ENCODE measurements around the gene USP48. TPM values are rescaled to one million over a fixed set of nuclear protein-coding genes. Genes with fewer than 3 reads are reported as not detected.
"Not testable (repeated sequence)": the region's sequence is repeated elsewhere in the genome, so short reads cannot be mapped to it uniquely, and the experiment has no call there.

Gene USP48
- total RNA-seq, 1 experiment from 2014 or later: 34.2 TPM

DNA sequence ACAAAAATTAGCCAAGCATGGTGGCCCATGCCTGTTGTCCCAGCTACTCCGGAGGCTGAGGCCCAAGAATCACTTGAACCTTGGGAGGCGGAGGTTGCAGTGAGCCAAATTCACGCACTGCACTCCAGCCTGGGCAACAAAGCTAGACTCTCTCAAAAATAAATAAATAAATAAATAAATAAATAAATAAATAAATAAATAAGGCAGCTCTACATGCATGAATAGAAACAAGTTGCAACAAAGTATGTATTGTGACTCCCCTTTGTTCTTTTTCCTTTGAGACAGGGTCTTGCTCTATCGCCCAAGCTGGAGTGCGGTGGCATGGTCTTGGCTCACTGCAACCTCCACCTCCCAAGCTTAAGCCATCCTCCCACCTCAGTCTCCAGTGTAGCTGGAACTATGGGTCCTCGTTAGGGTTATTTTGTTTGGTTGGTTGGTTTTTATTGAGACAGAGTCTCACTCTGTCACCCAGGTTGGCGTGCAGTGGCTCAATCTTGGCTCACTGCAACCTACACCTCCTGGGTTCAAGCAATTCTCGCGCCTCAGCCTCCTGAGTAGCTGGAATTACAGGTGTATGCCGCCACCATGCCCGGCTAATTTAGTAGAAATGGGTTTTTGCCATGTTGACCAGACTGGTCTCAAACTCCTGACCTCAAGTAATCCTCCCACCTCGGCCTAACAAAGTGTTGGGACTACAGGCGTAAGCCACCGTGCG is 8.0 kb downstream of the USP48 start:
- DNase-seq (ENCODE audit: low read depth): no peak

DNA sequence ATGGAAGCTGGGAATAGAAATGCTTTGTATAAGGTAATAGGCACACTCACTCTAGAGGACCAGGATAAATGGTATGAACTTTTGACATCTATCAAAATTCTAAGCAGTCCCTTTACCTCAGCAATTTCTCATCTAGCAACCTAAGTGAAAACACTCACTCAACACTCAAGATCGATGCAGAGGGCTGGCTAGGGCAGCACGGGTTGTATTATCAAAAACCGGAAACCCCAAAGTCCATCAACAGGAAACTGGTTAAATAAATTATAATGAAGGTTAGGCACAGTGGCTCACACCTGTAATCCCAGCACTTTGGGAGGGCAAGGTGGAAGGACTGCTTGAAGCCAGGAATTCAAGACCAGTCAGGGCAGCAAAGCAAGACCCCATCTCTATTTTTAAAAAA is 9.4 kb downstream of the USP48 start:
- DNase-seq (ENCODE audit: low read depth): no peak

DNA sequence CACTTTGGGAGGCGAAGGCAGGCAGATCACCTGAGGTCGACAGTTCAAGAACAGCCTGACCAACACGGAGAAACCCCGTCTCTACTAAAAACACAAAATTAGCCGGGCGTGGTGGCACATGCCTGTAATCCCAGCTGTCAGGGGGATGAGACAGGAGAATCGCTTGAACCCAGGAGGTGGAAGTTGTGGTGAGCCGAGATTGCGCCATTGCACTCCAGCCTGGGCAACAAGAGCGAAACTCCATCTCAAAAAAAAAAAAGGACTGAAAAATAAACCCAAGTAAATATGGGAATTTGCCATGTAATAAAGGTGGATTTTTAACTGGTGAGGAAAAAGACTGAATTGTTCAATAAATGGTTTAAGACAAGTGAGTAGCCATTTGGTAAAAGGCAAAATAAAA is 11.3 kb downstream of the USP48 start:
- not testable (repeated sequence) for DNase-seq (ENCODE audit: low read depth)

DNA sequence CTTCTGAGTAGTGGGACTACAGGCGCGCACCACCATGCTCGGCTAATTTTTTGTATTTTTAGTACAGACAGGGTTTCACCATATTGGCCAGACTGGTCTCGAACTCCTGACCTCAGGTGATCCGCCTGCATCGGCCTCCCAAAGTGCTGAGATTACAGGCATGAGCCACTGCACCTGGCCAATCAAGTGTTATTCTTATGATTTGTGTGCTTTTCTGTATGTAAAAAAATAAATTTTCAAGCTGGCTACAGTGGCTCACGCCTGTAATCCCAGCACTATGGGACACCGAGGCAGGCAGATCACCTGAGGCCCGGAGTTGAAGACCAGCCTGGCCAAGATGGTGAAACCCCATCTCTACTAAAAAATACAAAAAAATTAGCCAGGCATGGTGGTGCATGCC is 12.3 kb downstream of the USP48 start:
- DNase-seq (ENCODE audit: low read depth): not testable (repeated sequence)

DNA sequence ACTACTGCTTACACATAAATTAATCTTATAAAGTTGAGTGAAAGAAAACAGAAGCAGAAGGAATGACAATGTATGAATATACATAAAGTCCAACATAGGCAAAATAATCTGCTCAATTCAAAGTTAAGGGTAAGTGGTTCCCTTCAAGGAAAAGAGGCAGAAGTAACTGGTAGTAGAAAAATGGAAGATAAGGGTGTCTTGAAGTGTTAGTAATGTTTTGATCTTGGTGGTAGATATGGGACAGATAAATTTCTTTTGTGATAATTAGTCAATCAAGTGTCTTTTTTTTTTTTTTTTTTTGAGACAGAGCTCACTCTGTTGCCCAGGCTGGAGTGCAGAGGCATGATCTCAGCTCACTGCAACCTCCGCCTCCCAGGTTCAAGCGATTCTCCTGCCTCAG is 12.7 kb downstream of the USP48 start:
- no peak for DNase-seq (ENCODE audit: low read depth)

DNA sequence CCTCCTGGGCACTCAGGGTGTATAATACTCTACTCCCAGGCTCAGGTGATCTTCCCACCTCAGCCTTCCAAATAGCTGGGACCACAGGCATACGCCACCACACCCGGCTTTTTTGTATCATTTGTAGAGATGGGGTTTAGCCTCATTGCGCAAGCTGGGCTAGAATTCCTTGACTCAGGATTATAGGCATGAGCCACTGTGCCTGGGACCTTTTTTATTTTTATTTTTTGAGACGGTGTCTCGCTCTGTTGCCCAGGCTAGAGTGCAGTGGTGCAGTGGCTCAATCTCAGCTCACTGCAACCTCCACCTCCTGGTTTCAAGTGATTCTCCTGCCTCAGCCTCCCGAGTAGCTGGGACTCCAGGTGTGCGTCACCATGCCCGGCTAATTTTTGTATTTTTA is 15.8 kb downstream of the USP48 start:
- DNase-seq (ENCODE audit: low read depth): not testable (repeated sequence)

DNA sequence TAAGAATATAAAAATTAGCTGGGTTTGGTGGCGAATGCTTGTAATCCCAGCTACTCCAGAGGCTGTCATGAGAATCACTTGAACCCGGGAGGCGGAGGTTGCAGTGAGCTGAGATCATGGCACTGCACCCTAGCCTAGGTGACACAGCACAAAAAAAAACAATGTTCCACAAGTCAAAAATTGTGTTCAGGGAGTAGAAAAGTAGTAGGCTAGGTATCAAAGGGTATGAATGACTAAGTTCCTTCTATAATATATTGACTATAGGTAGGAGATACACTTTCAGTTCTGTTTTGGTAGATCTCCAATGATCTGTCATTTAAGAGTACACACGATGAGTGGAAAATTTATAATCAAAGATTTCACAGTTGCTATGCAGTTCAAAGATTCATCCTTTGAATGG is 16.7 kb downstream of the USP48 start:
- no peak for DNase-seq (ENCODE audit: low read depth)

DNA sequence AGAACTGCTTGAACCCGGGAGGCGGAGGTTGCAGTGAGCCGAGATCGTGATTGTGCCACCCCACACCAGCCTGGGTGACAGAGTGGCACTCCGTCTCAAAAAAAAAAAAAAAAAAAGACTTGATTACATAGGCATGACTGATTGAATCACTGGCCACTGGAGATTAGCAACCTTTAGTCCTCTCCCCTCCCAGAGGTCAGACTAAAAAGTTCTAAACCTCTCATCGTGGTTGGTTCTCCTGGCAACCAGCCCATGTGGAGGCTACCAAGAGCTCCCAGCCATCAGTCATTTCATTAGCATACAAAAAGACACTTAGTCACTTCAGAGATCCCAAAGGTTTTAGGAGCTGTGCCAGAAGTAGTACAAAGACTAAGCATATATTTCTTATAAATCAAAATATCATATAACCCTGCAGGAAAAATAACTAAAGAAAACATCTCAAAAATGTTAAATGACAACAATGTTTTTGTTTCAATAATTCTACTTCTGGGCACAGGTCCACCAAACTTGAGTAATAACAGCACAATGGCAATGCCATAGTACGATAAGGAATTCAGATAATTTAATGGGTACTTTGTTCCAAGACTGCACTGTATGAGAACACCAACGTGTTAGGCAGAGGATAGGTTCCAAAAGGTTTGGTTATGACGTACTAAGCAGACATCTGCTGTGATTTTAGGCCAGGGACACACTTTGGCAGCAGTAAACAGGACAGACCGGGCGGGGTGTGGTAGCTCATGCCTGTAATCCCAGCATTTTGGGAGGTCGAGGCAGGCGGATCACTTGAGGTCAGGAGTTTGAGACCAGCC is 18.1 kb downstream of the USP48 start:
- DNase-seq (ENCODE audit: low read depth): peak; percentile 99

DNA sequence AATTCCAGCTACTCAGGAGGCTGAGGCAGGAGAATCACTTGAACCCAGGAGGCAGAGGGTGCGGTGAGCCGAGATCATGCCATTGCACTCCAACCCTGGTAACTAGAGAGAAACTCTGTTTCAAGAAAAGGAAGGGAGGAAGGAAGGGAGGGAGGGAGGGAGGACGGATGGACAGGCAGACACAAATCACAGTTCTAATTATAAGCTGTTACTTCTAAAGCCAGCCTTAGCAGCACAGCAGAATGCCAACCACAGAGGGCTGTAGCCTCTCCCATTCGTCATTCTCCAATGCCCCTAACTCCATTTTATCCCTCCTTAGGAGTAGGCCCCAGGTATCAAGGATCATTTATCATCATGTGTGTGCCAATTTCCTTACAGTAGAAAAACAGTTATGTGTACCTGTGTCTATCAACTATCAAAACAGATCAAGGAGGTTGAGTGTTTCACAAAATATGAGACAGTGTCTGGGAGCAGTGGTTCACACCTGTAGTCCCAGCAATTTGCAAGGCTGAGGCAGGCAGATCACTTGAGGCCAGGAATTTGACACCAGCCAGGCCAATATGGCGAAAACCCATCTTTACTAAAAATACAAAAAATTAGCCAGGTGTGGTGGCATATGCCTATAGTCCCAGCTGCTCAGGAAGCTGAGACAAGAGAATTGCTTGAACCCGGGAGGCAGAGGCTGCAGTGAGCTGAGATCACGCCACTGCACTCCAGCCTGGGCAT is 19.1 kb downstream of the USP48 start:
- no peak for DNase-seq (ENCODE audit: low read depth)

DNA sequence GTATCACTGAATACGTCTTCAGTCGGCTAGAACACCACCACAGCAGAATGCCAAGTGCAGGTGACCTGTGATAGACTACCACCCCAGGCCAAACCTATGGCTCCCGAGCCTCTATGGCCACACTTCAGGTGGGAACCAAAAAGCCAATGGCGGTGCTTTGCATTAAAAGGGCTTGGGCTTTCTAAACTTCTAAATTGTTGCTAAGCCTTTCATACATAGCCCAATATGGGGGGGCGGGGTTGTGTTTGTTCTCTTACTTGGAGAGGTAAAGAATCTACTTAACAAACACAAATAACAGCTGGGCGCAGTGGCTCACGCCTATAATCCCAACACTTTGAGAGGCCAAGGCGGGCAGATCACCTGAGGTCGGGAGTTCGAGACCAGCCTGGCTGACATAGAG is 19.7 kb downstream of the USP48 start:
- DNase-seq (ENCODE audit: low read depth): no peak

DNA sequence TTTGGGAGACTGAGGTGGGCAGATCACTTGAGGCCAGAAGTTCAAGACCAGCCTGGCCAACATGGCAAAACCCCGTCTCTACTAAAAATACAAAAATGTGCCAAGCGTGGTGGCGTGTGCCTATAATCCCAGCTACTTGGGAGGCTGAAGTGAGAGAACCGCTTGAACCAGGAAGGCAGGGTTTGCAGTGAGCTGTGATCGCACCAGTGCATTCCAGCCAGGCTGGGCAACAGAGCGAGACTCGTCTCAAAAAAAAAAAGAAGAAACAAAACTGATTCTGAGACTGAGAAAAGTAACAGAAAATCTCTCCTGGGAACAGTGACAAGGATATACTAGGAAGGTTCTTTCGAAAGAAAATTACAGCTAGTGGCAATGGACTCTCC is 20.9 kb downstream of the USP48 start:
- no peak for DNase-seq (ENCODE audit: low read depth)

DNA sequence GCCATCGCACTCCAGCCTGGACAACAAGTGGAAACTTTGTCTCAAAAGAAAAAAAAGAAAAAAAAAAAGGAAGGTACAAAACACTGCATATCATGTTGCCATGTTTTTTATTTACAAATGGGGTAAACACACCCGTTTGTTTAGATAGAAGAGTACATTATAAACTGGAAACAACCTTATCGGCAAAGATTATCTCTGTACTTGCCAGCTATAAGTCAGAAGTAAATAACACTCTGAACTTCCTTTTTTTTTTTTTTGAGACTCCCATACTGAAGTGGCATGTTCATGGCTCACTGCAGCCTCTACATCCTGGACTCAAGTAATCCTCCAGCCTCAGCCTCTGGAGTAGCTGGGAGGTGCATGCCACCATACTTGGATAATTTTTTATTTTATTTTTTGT is 21.9 kb downstream of the USP48 start:
- DNase-seq (ENCODE audit: low read depth): no peak

DNA sequence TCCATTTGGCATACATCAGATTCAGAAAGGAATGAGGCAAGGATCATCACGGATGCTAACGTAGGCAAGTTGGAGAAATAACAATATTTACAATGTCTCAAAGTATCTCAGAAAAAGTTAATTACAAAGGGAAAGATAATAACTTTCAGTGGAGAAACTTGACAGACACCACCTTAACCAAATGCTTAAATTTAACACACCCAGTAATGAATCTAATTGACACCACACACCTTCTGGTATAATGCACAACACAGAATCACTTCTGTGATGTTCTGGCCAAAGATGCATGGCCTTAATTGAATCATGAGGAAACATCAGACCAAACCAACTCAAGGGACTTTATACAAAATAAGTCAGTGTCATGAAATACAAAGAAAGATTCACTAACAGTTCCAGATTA is 23.1 kb downstream of the USP48 start:
- no peak for DNase-seq (ENCODE audit: low read depth)

DNA sequence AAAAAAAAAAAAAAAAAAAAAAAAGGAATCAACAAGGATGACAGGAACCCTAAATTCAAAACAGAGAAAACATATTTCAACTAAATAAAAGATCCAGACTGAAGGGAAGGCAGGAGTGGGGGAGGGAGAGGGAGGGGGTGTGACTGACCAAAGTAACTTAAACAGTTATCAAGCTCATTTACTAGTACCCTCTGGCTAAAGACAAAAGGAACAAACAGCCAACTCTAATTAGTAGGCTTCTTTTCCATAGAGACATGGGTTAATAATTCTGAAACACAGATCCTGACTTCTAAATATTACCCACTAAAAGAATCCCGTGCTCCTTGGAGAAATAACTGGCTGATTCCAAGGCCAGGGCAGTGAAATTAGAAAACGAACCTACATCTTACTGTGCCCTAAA is 23.8 kb downstream of the USP48 start:
- no peak for DNase-seq (ENCODE audit: low read depth)

DNA sequence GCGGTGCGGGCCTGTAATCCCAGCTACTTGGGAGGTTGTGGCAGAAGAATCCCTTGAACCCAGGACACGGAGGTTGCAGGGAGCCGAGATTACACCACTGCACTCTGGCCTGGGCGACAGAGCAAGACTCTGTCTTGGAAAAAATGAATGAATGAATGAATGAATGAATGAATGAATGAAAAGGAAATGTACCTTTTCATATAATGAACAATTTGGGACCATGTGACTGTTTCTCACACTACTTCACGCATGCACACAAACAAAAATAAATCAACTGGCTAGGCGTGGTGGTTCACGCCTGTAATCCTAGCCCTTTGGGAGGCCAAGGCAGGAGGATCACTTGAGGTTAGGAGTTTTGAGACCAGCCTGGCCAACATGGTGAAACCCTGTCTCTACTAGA is 24.3 kb downstream of the USP48 start:
- DNase-seq (ENCODE audit: low read depth): no peak

DNA sequence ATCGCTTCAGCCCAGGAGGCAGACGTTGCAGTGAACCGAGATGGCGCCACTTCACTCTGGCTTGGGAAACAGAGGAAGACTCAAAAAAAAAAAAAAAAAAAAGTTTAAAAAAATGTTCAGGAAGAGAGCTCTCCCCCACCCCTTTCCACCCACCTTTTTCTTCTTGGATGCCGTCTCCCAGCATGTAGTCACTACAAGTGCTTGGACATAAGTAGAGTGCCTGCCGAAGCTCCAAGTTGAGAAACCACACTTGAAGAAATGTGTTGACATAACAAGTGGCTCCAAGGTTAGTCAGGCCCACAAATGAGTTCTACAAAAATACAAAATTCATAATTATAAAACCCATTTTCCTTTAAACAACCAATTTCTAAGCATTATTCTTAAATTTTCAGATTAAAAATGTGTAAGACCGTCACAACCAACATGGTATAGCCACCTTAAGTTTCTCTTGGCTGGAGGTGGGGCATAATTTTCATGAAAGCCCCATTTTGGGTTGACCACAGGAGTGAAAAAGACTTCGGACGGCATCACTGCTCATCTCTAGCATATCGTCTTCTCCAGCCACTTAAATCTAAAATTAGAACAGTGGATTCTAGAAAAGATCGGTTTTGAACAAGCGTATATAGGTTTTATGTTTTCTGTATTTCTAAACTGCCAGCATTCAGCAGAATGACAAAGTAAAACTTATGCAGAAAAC is 26.4 kb downstream of the USP48 start:
- no peak for DNase-seq (ENCODE audit: low read depth)

DNA sequence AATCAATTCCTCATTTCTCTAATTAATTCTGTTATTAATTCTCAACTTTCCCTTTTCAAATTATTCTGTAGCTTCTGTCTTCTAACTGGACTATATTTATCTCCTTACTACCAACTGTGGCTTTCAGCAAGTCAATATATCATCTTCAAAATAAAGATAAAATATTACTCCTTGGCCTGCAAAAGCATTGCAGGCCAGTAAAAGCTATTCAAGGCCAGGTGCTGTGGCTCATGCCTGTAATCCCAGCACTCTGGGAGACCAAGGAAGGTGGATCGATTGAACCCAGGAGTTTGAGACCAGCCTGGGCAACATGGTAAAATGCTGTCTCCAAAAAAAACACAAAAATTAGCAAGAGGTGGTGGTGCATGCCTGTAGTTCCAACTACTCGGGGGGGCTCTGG is 27.9 kb downstream of the USP48 start:
- DNase-seq (ENCODE audit: low read depth): no peak

DNA sequence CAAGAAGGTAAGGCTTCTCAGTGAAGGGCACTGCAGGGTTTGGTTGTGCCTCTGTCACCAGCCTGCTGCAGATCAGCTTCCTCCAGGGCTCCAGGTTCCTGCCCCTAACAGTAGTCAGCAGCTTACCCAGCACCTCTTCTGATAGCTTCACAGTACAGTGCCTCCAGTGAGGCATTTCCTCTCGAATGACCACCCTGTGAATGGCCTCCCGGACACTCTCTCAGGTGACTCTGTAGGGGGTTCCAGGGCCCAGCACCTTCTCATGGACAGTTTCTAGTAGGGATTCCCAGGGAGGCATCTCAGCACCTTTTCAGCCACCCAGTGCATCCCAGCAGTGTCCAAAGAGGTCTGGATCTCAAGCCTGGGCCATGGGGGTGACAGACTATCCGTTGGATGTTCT is 28.4 kb downstream of the USP48 start:
- no peak for DNase-seq (ENCODE audit: low read depth)

DNA sequence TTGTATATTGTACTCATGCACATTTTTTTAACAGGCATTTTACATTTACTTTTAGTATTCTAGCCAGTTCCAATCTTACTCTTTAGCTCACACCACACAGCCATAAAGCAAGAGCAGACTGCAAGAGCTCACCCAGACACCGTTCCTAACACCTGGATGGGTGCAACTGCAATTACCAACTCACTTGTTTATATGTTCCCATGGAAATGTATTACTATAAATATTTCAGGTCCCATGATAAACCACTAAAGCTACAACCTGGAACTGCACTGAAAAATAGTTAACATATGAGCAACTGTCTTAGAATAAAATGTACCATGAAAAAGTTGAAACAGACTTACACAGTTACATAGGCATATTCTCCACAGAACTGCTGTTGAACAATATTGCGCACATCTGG is 30.8 kb downstream of the USP48 start:
- DNase-seq (ENCODE audit: low read depth): peak; percentile 38

DNA sequence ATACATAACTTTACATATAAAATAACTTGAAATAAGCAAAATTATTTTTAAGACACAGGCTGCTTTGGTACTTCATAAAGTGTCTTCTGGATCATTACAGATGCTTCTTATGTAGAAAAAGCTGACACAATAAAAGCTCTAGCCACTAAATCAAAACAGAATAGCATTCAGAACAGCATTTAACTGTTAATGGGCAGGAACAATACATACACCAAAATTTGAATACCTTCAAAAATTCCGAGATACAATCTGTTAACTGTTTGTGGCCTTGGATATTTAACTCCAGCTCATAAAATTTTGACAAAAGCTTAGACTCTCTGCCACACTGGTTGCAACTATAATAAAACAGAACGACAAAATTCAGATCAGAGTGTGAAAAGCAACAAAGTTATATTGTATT is 31.7 kb downstream of the USP48 start:
- no peak for DNase-seq (ENCODE audit: low read depth)

DNA sequence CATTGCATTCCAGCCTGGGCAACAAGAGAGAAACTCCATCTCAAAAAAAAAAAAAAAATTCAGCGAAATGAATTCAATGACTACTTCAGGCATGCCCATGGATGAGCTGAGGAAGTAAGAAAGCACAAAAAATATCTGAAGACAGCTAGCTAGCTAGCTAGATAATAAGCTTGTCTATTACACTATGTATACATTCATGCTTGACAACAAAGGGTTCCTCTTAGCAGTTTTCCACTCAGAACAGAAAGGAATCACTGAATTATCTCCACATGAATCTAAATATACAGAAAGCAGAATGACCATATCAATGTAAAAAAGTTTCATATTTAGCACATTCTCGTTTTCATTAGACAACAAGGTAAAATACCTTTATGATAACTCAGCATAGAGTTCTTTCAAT is 32.1 kb downstream of the USP48 start:
- DNase-seq (ENCODE audit: low read depth): no peak

DNA sequence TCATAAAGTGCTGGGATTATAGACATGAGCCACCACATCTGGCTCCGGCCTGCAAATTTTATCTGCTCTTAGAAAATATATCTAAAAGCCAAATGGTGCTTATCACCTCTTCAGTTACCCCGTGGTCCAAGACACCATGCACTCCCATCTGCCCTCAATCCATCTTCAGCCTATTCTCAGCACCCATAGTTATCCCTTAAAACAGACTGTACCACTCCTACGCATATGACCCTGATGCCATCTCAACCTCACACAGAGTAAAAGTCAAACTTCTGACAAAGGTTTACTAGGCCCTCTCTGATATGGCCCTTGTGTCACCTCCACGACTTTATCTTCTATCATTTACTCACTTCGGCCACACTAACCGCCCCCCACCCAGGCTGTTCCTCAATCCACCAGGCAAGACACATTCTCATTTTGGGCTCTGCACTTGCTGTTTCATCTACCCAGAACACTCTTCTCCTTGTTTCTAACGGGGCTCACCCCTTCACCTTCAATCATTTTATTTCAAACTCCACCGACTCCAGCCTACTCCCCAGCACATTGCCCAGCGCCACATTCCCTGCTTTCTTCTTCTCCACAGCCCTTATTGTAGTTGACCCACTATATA is 33.0 kb downstream of the USP48 start:
- DNase-seq (ENCODE audit: low read depth): no peak

All from M059J (cell line).